SK-N-SH treated with all-trans-retinoic acid at 6 μM for 48 hours (cell line): ENCODE measurements around the gene TAAR2.

Experiments
- ATAC-seq: fragments of 200-7000 bp; cut with Tn5 transposase; 3 replicates; pipeline ENCODE4 v1.9.1; 2020; ENCODE audit warnings: mild to moderate bottlenecking, moderate library complexity
- ARNTL ChIP-seq: fragments of 450-650 bp; formaldehyde crosslinking; IDR thresholded peaks from 2 replicates; pipeline ENCODE4 v1.5.0; 2020; ENCODE audit warnings: low read depth, mild to moderate bottlenecking, moderate library complexity, borderline replicate concordance
- BACH2 ChIP-seq: fragments of 250-450 bp; sonication (Bioruptor Pico); IDR thresholded peaks from 2 replicates; pipeline ENCODE4 v1.9.0; 2021; ENCODE audit warnings: mild to moderate bottlenecking, borderline replicate concordance
- CSDC2 ChIP-seq: fragments of 250-450 bp; sonication (Bioruptor Pico); IDR thresholded peaks from 2 replicates; pipeline ENCODE4 v1.5.0; 2020; ENCODE audit warnings: mild to moderate bottlenecking, moderate library complexity
- ESRRG ChIP-seq: fragments of 250-450 bp; sonication (Bioruptor Pico); IDR thresholded peaks from 2 replicates; pipeline ENCODE4 v1.6.1; 2021; ENCODE audit warnings: mild to moderate bottlenecking
- ISL1 ChIP-seq: fragments of 250-450 bp; sonication (Bioruptor Pico); IDR thresholded peaks from 2 replicates; pipeline ENCODE4 v2.1.2; 2022; ENCODE audit warnings: mild to moderate bottlenecking, moderate library complexity
- OSR1 ChIP-seq: fragments of 250-450 bp; sonication (Bioruptor Pico); IDR thresholded peaks from 2 replicates; pipeline ENCODE4 v1.8.0; 2022; ENCODE audit warnings: moderate library complexity, mild to moderate bottlenecking, inconsistent platforms
- PPARA ChIP-seq: fragments of 250-450 bp; sonication (Bioruptor Pico); IDR thresholded peaks from 2 replicates; pipeline ENCODE4 v1.5.0; 2020; ENCODE audit warnings: mild to moderate bottlenecking, borderline replicate concordance
- RARB ChIP-seq: fragments of 250-450 bp; sonication (Bioruptor Pico); IDR thresholded peaks from 2 replicates; pipeline ENCODE4 v1.8.0; 2021; ENCODE audit warnings: mild to moderate bottlenecking, moderate library complexity
- SNAI2 ChIP-seq: fragments of 250-450 bp; sonication (Bioruptor Pico); IDR thresholded peaks from 2 replicates; pipeline ENCODE4 v1.5.0; 2020; ENCODE audit warnings: mild to moderate bottlenecking, moderate library complexity
- TCF4 ChIP-seq: fragments of 250-450 bp; sonication (Bioruptor Pico); IDR thresholded peaks from 2 replicates; pipeline ENCODE4 v1.8.0; 2021; ENCODE audit warnings: mild to moderate bottlenecking, moderate library complexity, borderline replicate concordance
- TOX ChIP-seq: fragments of 250-450 bp; sonication (Bioruptor Pico); IDR thresholded peaks from 2 replicates; pipeline ENCODE4 v1.8.0; 2021; ENCODE audit warnings: mild to moderate bottlenecking, moderate library complexity, borderline replicate concordance
- ZC3H10 ChIP-seq: fragments of 250-450 bp; sonication (Bioruptor Pico); IDR thresholded peaks from 2 replicates; pipeline ENCODE4 v1.5.1; 2021; ENCODE audit warnings: mild to moderate bottlenecking, moderate library complexity
- ZFP3 ChIP-seq: fragments of 250-450 bp; sonication (Bioruptor Pico); IDR thresholded peaks from 2 replicates; pipeline ENCODE4 v1.5.0; 2020; ENCODE audit warnings: mild to moderate bottlenecking, moderate library complexity
- ZFP30 ChIP-seq: fragments of 450-650 bp; formaldehyde crosslinking; IDR thresholded peaks from 2 replicates; pipeline ENCODE4 v1.5.0; 2022; ENCODE audit warnings: mild to moderate bottlenecking, moderate library complexity
- ZNF70 ChIP-seq: fragments of 450-650 bp; formaldehyde crosslinking; IDR thresholded peaks from 2 replicates; pipeline ENCODE4 v1.5.0; 2020; ENCODE audit warnings: mild to moderate bottlenecking, moderate library complexity
- ZNF8 ChIP-seq: fragments of 450-650 bp; formaldehyde crosslinking; IDR thresholded peaks from 2 replicates; pipeline ENCODE4 v1.5.0; 2020; ENCODE audit warnings: mild to moderate bottlenecking, moderate library complexity
- TF ChIP-seq, protein P1 (sequence below): fragments of 250-450 bp; sonication (Bioruptor Pico); IDR thresholded peaks from 2 replicates; pipeline ENCODE4 v1.5.1; 2021; ENCODE audit warnings: mild to moderate bottlenecking, moderate library complexity
- TF ChIP-seq, protein P2 (sequence below): fragments of 250-450 bp; sonication (Bioruptor Pico); IDR thresholded peaks from 2 replicates; pipeline ENCODE4 v1.8.0; 2021; ENCODE audit warnings: low read depth, mild to moderate bottlenecking, moderate library complexity, borderline replicate concordance
- TF ChIP-seq, protein P3 (sequence below): fragments of 250-450 bp; sonication (Bioruptor Pico); IDR thresholded peaks from 2 replicates; pipeline ENCODE4 v1.5.1; 2020; ENCODE audit warnings: low read depth, mild to moderate bottlenecking, moderate library complexity
- TF ChIP-seq, protein P4 (sequence below): fragments of 250-450 bp; sonication (Bioruptor Pico); IDR thresholded peaks from 2 replicates; pipeline ENCODE4 v1.5.0; 2020; ENCODE audit warnings: mild to moderate bottlenecking, moderate library complexity
- TF ChIP-seq, protein P5 (sequence below): fragments of 250-450 bp; sonication (Bioruptor Pico); IDR thresholded peaks from 2 replicates; pipeline ENCODE4 v1.8.0; 2020; ENCODE audit warnings: mild to moderate bottlenecking, moderate library complexity, borderline replicate concordance

TAAR2 gene

DNA sequence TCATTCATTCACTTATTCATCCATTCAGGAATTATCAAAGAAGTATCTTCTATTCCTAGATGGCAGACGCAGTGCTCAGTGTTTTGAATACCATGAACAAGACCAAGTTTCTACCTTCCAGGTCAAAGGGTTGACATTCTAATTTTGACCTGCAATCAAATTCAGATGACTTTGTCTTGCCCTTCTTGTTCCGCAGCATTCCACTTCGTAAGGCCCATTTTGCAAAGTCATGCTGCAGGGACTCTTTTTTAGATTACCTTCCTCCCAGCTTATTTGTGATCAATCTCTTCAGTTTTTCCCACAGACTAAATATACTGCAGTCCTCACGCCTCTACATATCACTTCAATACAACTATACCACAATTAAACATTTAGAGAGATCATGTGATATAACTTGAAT is 42.0 kb upstream of the TAAR2 start:
- TF ChIP-seq, protein P1, sequence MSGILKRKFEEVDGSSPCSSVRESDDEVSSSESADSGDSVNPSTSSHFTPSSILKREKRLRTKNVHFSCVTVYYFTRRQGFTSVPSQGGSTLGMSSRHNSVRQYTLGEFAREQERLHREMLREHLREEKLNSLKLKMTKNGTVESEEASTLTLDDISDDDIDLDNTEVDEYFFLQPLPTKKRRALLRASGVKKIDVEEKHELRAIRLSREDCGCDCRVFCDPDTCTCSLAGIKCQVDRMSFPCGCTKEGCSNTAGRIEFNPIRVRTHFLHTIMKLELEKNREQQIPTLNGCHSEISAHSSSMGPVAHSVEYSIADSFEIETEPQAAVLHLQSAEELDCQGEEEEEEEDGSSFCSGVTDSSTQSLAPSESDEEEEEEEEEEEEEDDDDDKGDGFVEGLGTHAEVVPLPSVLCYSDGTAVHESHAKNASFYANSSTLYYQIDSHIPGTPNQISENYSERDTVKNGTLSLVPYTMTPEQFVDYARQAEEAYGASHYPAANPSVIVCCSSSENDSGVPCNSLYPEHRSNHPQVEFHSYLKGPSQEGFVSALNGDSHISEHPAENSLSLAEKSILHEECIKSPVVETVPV = no peak
- TF ChIP-seq, protein P2, sequence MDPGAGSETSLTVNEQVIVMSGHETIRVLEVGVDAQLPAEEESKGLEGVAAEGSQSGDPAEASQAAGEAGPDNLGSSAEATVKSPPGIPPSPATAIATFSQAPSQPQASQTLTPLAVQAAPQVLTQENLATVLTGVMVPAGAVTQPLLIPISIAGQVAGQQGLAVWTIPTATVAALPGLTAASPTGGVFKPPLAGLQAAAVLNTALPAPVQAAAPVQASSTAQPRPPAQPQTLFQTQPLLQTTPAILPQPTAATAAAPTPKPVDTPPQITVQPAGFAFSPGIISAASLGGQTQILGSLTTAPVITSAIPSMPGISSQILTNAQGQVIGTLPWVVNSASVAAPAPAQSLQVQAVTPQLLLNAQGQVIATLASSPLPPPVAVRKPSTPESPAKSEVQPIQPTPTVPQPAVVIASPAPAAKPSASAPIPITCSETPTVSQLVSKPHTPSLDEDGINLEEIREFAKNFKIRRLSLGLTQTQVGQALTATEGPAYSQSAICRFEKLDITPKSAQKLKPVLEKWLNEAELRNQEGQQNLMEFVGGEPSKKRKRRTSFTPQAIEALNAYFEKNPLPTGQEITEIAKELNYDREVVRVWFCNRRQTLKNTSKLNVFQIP (CRISPR knock-in tag) = no peak
- TF ChIP-seq CSDC2 (no peak), ISL1 (no peak), ZNF70 (CRISPR knock-in tag) (no peak), RARB (CRISPR knock-in tag) (no peak), ESRRG (no peak), ZFP30 (no peak), TCF4 (CRISPR knock-in tag) (no peak), ZFP3 (CRISPR knock-in tag) (no peak), ARNTL (CRISPR knock-in tag) (no peak), SNAI2 (CRISPR knock-in tag) (no peak), PPARA (CRISPR knock-in tag) (no peak)
- TF ChIP-seq, protein P3, sequence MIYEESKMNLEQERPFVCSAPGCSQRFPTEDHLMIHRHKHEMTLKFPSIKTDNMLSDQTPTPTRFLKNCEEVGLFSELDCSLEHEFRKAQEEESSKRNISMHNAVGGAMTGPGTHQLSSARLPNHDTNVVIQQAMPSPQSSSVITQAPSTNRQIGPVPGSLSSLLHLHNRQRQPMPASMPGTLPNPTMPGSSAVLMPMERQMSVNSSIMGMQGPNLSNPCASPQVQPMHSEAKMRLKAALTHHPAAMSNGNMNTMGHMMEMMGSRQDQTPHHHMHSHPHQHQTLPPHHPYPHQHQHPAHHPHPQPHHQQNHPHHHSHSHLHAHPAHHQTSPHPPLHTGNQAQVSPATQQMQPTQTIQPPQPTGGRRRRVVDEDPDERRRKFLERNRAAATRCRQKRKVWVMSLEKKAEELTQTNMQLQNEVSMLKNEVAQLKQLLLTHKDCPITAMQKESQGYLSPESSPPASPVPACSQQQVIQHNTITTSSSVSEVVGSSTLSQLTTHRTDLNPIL (CRISPR knock-in tag) = no peak
- TF ChIP-seq, protein P4, sequence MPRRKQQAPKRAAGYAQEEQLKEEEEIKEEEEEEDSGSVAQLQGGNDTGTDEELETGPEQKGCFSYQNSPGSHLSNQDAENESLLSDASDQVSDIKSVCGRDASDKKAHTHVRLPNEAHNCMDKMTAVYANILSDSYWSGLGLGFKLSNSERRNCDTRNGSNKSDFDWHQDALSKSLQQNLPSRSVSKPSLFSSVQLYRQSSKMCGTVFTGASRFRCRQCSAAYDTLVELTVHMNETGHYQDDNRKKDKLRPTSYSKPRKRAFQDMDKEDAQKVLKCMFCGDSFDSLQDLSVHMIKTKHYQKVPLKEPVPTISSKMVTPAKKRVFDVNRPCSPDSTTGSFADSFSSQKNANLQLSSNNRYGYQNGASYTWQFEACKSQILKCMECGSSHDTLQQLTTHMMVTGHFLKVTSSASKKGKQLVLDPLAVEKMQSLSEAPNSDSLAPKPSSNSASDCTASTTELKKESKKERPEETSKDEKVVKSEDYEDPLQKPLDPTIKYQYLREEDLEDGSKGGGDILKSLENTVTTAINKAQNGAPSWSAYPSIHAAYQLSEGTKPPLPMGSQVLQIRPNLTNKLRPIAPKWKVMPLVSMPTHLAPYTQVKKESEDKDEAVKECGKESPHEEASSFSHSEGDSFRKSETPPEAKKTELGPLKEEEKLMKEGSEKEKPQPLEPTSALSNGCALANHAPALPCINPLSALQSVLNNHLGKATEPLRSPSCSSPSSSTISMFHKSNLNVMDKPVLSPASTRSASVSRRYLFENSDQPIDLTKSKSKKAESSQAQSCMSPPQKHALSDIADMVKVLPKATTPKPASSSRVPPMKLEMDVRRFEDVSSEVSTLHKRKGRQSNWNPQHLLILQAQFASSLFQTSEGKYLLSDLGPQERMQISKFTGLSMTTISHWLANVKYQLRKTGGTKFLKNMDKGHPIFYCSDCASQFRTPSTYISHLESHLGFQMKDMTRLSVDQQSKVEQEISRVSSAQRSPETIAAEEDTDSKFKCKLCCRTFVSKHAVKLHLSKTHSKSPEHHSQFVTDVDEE (CRISPR knock-in tag) = no peak
- TF ChIP-seq, all 23 proteins: peak for 0
- no peak for ATAC-seq

DNA sequence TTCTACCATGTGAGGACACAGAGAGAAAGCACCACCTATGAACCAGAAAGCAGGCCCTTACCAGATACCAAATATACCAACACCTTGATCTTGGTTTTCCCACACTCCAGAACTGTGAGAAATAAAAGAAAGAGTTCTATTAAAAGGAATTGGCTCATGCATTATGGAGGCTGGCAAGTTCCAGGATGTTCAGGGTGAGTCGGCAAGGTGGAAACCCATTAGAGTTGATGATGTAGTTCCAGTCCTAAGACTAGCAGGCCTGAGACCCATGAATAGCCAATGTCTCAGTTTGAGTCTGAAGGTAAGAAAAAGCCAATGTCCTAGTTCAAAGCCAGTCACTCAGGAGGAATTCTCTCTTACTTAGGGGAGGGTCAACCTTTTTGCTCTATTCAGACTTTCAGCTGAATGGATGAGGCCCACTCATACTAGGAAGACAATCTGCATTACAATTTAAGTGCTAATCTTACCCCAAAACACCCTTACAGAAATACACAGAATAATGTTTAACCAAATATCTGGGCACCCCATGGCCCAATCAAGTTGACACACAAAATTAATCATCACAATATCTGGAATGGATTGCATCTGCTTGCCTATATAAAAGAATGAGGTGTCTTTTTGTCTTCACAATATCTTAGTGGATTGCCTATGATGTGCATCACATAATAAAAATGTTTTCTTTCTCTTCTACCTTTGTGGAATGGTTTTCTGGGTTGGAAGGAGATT is 40.4 kb upstream of the TAAR2 start:
- no peak for ATAC-seq
- no peak for TF ChIP-seq ZC3H10 (CRISPR knock-in tag)
- no peak for TF ChIP-seq ZFP30
- no peak for TF ChIP-seq ZNF8 (CRISPR knock-in tag)
- TF ChIP-seq ESRRG = no peak
- no peak for TF ChIP-seq ZNF70 (CRISPR knock-in tag)
- no peak for TF ChIP-seq OSR1 (CRISPR knock-in tag)
- TF ChIP-seq TOX = no peak
- TF ChIP-seq, protein P5, sequence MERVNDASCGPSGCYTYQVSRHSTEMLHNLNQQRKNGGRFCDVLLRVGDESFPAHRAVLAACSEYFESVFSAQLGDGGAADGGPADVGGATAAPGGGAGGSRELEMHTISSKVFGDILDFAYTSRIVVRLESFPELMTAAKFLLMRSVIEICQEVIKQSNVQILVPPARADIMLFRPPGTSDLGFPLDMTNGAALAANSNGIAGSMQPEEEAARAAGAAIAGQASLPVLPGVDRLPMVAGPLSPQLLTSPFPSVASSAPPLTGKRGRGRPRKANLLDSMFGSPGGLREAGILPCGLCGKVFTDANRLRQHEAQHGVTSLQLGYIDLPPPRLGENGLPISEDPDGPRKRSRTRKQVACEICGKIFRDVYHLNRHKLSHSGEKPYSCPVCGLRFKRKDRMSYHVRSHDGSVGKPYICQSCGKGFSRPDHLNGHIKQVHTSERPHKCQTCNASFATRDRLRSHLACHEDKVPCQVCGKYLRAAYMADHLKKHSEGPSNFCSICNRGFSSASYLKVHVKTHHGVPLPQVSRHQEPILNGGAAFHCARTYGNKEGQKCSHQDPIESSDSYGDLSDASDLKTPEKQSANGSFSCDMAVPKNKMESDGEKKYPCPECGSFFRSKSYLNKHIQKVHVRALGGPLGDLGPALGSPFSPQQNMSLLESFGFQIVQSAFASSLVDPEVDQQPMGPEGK (CRISPR knock-in tag) = no peak
- TF ChIP-seq, protein P1 = no peak
- TF ChIP-seq BACH2 (CRISPR knock-in tag) = no peak
- TF ChIP-seq, protein P3 (CRISPR knock-in tag) = no peak
- no peak for TF ChIP-seq PPARA (CRISPR knock-in tag)
- TF ChIP-seq CSDC2 = no peak
- no peak for TF ChIP-seq ISL1
